ENCODE data around the gene CHD2.

DNA sequence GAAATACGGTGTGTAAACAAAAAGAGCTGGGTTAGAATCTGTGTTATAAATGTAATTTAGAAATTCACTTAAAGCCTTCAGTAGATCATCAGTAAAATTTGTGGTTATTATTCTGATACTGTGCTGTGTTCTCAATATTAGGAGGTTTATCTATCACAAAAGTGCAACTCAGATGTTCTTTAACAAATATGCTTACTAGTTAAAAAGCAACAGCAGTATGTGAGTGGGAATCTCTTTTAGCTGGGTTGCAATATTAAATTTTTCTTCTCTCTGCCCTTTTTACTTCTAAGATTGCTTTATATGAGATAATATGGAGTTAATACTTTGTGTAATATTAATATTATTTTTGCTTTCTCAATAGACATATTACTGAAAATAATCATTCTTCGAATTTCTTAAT, 53.4 kb downstream of the CHD2 start:
- TF ChIP-seq, protein P1, sequence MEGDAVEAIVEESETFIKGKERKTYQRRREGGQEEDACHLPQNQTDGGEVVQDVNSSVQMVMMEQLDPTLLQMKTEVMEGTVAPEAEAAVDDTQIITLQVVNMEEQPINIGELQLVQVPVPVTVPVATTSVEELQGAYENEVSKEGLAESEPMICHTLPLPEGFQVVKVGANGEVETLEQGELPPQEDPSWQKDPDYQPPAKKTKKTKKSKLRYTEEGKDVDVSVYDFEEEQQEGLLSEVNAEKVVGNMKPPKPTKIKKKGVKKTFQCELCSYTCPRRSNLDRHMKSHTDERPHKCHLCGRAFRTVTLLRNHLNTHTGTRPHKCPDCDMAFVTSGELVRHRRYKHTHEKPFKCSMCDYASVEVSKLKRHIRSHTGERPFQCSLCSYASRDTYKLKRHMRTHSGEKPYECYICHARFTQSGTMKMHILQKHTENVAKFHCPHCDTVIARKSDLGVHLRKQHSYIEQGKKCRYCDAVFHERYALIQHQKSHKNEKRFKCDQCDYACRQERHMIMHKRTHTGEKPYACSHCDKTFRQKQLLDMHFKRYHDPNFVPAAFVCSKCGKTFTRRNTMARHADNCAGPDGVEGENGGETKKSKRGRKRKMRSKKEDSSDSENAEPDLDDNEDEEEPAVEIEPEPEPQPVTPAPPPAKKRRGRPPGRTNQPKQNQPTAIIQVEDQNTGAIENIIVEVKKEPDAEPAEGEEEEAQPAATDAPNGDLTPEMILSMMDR (IDR thresholded peaks at IDR 0.05), result no peak
- TF ChIP-seq POLR2A (IDR thresholded peaks at IDR 0.05), result no peak
- no peak for TF ChIP-seq EP300 (IDR thresholded peaks at IDR 0.05)
- TF ChIP-seq POLR2AphosphoS5 (IDR thresholded peaks at IDR 0.05), result no peak
